H1 (cell line): ENCODE data around the gene RDH11. TPM values are rescaled to one million over a fixed set of nuclear protein-coding genes. Genes with fewer than 3 reads are reported as not detected.

Experiments used
- E2F6 ChIP-seq: IDR thresholded peaks from 2 replicates; pipeline ENCODE4 v1.6.1; 2012; ENCODE audit warnings: inconsistent platforms
- MAFK ChIP-seq: IDR thresholded peaks from 2 replicates; pipeline ENCODE4 v1.6.1; 2012; ENCODE audit warnings: low read depth, mild to moderate bottlenecking, improper control_type of control experiment, low read length
- PHF8 ChIP-seq: fragments of 200-600 bp; sonication (generic); conservative IDR thresholded peaks from 2 replicates; pipeline ENCODE4 v1.7.1; 2012; ENCODE audit warnings: low read depth, mild to moderate bottlenecking, inconsistent platforms, low read length, moderate library complexity
- USF2 ChIP-seq: IDR thresholded peaks from 2 replicates; pipeline ENCODE4 v1.6.1; 2011; ENCODE audit warnings: low read length, improper control_type of control experiment
- polyA plus RNA-seq, 7 experiments: library from polyadenylated mRNA; depleted of rRNA in 3 of 7; stranded (reverse) in 5 of 7; unstranded in 2 of 7; fragments of >200 nt in 5 of 7; fragments of 200-250 nt in 2 of 7; gene quantifications; 1 replicate in 5 of 7; 2 replicates in 1 of 7; 4 replicates in 1 of 7; pipeline versions ENCODE4 v1.2.1 to v1.2.3, GENCODE V29; 2011 to 2013; ENCODE audit warnings: missing spikeins in 2 of 7, mixed read lengths in 2 of 7
- total RNA-seq: library from RNA; stranded (reverse); fragmentation: NEBNext Ultra II Directional; extraction: Animal tissue kit (Norgen Biotek cat#: 25700); gene quantifications from 2 replicates; pipeline ENCODE4 v1.2.1, GENCODE V29; 2021

Gene RDH11
- total and polyA plus RNA-seq, 2 of the 8 experiments (the other 6 are each of a cell fraction or from before 2014, with no cell fraction given): 104 to 117 TPM

- TF ChIP-seq PHF8 (no peak), E2F6 (no peak), USF2 (no peak), MAFK (no peak)
These were observed 53.4 kb downstream of the RDH11 start (continued) for GRCh38 chr14:67641902-67642749.
